ENCODE results near the gene ZBTB21.

GRCh38 chr21:41966041-41966833 lies 43.9 kb downstream of the ZBTB21 start:
- no peak for TF ChIP-seq POLR2A (IDR thresholded peaks at IDR 0.05)
- no peak for TF ChIP-seq CTCF (IDR thresholded peaks at IDR 0.05)

All from adrenal gland (tissue), 5 donors.